ENCODE results near the gene COPZ1.

Gene COPZ1

DNA sequence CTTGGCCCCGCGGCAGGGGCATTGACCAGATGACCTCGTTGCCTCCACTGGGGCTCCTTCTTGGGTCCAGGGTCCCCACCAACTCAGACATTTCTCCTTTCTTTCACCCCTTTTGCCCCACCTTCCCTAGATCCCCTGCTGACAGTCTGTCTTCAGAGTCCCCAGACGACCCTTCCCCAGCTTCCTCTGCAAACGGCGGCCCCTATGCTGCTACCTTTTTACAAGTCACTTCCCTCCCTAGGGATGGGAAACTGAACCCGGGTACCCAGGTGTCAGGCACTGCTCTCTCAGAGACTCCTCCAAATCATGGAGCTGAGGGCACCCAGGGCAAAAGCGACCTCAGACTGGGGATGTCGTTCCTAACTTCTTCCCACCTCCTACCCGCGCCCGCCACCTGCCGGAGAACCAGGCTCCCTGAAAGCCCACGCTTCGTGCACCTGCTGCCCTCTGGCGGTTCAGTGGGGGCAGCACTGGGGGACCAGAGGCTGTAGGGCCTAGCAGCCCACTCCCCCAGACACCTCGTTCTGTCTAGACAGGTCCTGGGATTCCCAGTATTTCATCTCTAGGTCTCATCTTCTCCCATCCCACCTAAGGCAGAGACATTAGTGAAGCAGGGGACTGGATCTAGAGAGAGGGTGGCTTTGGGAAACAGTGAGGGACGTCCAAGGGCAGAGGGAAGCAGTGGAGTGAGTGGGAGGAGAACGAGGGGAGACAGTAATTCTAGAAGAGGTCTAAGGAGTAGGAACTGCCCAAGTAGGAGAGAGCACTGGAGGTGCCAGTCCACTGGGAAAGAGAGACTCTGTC lies 54.7 kb downstream of the COPZ1 start:
- DNase-seq: peak; percentile 74

DNA sequence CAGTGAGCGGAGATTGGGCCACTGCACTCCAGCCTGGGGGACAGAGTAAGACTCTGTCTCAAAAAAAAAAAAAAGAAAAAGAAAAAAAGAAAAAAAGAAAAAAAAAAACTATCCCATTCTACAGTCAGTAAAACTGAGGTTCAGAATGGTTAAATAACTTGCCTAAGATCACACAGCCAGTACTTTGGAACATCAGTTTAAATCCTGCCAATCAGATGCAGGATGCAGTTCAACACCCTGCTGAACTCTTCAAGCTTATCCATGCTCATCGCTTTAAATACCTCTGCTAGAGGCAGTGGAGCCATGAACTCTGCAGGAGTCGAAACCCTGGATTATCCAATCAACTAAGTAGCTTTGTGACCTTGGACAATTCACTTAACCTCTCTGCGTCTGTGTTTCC lies 56.2 kb downstream of the COPZ1 start:
- DNase-seq: no peak

DNA sequence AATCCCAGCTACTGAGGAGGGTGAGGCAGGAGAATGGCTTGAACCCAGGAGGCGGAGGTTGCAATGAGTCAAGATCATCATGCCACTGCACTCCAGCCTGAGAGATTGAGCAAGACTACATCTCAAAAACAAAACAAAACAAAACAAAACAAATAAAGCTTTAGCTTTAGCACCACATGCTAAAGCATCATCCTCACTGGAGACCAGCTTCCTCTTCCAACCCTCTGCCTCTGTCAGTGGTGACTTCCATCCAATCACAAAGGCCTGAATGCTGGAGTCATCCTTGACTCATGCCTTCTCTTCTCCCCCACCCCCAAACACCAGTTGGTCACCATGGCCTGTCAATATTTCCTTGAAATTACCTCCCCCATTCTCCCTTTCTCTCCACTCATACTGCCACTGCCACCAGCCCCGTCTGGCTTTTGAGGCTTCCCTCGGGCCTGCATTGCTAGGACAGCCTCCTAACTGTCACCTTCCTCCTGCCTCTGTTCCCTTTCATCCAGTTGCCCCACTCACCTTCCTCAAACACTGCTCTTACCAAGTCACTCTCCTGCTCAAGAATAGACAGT lies 58.2 kb downstream of the COPZ1 start:
- DNase-seq: no peak

GRCh38 chr12:54384591-54385041 lies 59.7 kb downstream of the COPZ1 start, which contains the start of gene ZNF385A:
ZNF385A (minus strand) TSS chr12:54384733; CDS start chr12:54384514, 219 bp downstream.
- no peak for DNase-seq

GRCh38 chr12:54385251-54385914 lies 60.5 kb downstream of the COPZ1 start:
- DNase-seq: no peak

GRCh38 chr12:54386403-54387113 lies 61.6 kb downstream of the COPZ1 start:
- no peak for DNase-seq

DNA sequence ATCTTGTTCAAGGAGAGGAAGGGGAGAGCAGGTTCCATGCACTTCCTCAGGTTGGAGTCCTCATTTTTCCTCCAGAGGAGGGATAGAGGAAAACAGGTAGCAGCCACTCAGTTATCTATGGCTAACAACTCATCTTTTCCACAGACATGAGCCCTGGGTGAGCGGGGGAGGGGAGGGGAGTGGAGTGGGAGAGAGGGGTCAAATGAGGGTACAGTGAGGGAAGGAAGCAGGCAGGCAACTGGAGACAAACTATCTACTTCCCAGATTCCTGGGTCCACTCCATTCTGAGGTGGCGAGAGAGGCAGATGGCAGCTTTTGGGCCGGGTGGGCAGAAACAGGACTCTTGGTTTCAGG lies 62.2 kb downstream of the COPZ1 start:
- DNase-seq: no peak

- DNase-seq: peak; percentile 15
Observed at GRCh38 chr12:54388237-54389133, 63.6 kb downstream of the COPZ1 start.

DNA sequence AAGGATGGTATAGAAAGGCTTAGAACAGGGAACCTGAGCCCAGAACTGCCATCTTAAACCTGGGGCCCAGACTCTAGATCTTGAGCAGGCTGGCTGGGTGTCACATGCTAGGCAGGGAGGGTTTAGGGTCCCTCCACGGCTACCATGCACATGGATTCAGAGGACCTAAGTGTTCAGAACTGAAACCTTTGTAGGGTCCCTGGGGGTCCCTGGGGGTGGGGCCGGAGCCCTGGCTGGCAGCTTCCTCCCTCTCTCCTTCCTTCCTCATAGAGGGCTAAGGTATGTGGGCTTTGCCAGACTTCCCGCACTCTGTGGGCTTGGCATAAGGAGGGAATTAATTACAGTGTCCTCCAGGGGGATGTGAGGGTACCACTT lies 64.2 kb downstream of the COPZ1 start:
- DNase-seq: no peak

GRCh38 chr12:54389607-54390175 lies 64.8 kb downstream of the COPZ1 start:
- peak; percentile 16 for DNase-seq

DNA sequence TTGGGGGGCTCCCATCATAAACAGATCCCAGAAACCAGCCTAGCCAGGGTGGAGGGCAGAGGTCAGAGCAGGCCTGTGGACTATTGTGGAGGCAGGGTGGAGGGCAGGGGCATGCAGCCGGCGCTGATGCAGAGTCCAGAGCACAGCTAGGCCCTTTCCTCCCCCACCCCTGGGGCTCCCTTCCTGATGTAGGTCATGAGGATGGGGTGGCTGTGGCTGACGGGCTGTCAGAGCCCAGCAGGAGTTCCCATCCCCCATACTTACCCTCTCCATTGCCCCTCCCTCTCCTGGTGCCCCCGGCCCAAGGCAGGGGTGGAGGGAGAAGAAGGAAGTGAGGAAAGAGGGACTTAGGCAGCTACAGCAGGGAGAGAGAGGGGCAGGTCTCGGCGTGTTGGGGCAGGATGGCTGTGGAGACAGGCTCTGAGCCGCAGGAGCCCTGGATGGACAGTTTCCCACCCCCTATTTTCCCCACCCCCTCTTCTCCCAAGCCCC lies 65.3 kb downstream of the COPZ1 start:
- DNase-seq: peak; percentile 50

- DNase-seq: peak; percentile 71
Observed at GRCh38 chr12:54390668-54391551, 66.0 kb downstream of the COPZ1 start.

- DNase-seq: no peak
Observed at GRCh38 chr12:54392485-54393206, 67.7 kb downstream of the COPZ1 start.

GRCh38 chr12:54393207-54393609 lies 68.3 kb downstream of the COPZ1 start:
- no peak for DNase-seq

DNA sequence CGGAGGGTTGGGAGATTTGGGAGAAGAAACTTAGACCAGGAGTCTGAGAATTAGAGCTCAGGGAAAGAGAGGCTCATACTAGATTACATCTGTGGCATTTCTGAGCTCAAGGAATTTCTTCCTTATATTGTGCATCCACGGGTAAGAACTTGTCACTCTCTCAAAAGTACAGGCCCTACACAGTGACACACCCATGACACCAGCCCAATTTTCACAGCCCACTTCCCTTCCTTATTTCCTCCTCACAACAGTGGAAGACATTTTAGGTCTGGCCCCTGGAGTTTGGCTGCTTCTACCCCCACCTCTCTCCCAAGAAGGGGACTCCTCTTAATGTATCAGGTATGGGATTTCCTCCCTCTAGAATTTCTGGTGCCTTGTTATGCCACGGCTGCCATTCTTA lies 68.8 kb downstream of the COPZ1 start:
- DNase-seq: no peak

DNA sequence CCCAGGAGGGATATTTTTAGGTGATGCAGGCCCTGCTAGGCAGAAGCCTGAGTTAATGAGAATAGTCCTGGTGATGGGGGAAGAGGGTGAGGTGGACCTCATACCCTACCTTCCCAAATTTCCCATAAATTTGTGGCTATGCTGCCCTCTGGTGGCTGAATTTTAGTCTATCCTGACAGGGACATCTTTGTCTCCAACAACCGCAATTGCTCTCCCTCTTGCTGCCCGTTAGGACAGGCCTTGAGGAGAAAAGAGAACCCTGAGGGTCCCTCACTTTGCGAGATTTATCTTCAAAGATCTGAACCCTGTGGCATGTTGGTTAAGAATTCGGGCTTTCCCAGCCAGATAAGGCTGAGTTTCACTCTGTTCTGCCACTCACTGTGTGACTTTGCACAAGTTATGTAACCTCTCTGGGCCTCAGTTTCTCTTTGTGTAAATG lies 69.4 kb downstream of the COPZ1 start:
- peak; percentile 56 for DNase-seq

- DNase-seq: no peak
Observed at GRCh38 chr12:54394986-54395385, 70.1 kb downstream of the COPZ1 start.

GRCh38 chr12:54395545-54395944 lies 70.6 kb downstream of the COPZ1 start:
- DNase-seq: no peak

DNA sequence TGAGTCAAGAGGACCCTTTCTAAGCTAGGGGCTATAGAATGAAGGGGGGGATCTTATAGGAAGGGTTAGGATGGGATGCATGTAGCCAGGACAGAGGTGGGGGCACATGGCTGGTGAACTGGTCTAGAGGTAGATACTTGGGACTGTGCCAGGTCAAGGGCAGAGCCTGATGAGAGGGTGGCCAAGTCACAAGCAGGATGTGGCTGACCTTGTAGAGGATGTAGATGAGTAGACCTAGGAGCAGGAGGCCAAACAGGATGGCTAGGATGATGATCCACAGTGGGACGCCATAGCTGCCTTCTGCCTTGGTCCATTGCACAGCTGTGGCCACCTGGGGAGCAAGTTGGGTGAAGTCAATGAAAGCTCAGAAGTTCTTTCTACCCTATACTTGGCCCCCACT lies 72.2 kb downstream of the COPZ1 start:
- DNase-seq: no peak

GRCh38 chr12:54398218-54398617 lies 73.3 kb downstream of the COPZ1 start:
- DNase-seq: no peak

Data from NCI-H510A treated with DMSO at 0.1 percent for 48 hours (cell line).